ENCODE results near the gene MACROD2.
A peak's percentile ranks its signal among the peaks of the same experiment; 100 is the strongest.
"Not testable (repeated sequence)": the region's sequence is repeated elsewhere in the genome, so short reads cannot be mapped to it uniquely, and the experiment has no call there.

The MACROD2 gene

GRCh38 chr20:15512916-15513315 is 1517.6 kb downstream of the MACROD2 start:
- no peak for DNase-seq

GRCh38 chr20:15515691-15516090 is 1520.4 kb downstream of the MACROD2 start:
- DNase-seq, result no peak

- no peak for DNase-seq
Observed at GRCh38 chr20:15520930-15521524, 1525.7 kb downstream of the MACROD2 start.

DNA sequence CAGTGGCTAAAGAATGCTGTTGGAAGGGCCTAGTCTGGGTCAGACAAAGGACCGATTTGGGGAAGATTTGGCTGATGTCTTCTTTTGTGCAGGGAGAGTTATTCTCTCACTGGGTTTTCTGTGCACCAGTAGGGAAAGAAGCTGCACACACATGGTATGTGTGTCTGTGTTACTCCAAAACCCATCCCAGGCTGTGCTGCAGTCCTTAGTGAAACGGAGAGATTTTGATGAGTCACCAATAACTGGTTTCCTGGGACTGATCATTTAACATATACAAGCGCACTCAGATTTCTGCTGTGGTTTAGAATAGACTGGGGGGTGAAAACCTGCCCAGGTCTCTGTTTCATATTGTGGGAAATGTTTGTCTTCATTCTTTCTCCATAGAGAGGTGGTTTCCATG is 1528.1 kb downstream of the MACROD2 start:
- no peak for DNase-seq

DNA sequence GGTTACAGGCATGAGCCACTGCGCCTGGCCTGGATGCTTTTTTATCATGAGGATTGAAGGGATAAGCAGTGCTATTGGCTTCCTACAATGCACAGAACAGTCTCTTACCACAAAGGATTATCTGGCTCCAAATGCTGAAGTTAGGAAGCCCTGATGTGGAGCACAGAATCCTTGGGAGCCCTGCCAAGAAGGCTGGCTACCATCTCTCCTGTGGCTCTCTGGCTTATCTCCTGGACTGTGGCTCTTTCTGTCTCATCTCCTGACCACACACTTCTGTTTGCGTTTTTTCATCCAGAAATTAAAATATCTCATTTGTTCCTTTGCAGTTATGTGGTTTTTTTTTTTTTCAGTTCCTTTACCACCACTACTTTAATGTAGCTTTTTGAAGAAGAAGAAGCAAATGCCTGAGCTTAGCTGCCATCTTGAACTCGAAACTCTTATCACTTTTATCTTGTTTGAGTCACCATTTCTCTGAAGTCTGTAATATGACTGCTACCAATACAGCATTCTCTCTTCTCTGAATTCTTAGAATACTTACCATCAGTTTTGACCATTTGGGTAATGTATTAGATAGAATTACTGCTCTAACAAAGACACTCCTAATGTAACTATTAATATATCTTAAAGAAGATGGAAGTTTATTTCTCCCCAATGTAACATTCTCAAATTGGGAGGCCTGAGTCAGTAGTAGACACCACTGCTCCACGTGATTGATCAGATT is 1533.2 kb downstream of the MACROD2 start:
- no peak for DNase-seq

GRCh38 chr20:15535863-15536262 is 1540.5 kb downstream of the MACROD2 start:
- DNase-seq, result no peak

DNA sequence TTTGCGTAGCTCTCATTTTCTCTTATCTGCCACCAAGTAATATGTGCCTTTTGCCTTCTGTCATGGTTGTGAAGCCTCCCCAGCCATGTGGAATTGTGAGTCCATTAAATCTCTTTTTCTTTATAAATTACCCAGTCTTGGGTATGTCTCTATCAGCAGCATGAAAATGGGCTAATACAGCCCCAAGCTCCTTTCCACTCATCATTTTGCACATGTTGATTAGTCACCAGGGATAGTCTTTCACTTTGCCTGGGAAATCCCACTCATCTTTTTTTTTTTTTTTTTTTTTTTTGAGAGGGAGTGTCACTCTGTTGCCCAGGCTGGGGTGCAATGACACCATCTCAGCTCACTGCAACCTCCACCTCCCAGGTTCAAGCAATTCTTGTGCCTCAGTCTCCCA is 1541.9 kb downstream of the MACROD2 start:
- DNase-seq, result not testable (repeated sequence)

- no peak for DNase-seq
Observed at GRCh38 chr20:15542655-15543054, 1547.3 kb downstream of the MACROD2 start.

- no peak for DNase-seq
Observed at GRCh38 chr20:15544742-15545141, 1549.4 kb downstream of the MACROD2 start.

GRCh38 chr20:15546525-15547023 is 1551.3 kb downstream of the MACROD2 start:
- DNase-seq, result no peak

DNA sequence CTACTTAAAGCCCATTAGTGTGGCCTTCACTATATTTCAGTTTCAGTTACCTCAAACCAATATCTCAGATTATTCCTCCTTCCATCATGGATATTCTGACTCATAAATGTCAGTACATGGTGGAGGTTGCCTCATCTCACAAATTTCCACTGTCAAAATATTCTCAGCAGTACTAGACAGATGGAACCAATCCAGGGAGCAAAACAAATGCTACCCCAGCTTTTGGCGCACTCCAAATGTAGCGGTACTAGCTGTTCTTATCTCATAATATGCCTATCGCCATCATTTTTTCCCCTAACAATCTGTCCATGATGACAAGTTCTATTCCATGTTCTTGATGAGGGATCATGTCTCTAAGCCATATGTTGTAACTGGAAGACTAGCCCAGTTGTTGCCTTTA is 1551.8 kb downstream of the MACROD2 start:
- no peak for DNase-seq

DNA sequence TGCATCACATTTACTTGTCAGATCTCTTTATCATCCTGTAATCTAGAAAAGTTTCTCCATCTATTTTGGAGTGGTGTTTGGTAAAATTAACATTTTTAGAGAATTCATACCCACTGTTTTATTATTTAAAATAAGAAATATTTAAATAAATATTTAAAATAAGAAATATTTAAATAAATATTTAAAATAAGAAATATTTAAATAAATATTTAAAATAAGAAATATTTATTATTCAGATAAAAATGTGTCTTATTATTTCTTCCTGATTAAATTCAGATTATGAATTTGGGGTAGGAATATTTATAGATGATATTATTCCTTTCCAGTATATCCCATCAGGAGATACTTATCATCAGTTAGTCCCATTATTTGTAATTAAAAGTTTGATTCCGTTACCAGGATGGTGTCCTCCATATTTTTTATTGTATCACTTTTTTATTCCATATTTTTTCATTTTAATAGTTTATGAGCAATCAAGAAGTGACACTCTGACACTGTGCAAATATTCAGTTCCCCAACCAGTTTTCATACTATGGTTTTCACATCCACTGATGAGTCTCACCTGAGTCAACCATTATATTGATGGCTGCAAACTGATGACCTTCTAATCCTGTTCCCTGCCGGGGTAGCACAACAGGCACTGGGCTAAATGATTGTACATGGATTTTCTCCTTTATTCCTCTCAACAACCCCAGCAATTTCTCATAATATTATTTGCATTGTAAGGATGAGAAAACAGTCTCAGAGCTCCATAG is 1555.0 kb downstream of the MACROD2 start:
- DNase-seq, result no peak

DNA sequence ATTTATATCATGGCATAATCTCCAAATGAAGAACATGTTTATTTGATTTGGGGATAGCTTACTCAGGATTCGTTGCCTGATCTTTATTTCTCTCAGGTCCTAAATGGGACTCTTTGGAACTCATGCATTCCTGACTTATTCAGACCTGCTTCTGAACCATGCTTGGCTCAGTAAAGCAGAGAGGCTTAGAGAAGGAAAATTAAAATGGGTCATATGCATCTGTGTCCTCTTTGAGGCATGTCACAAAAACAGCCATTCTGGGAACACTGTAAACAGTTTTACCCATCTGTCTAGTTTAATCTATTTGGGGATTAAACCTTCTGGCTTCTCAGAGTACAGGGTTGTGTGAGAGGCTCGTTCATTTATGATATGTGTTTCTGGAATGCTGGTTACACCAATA is 1560.6 kb downstream of the MACROD2 start:
- DNase-seq, result no peak

DNA sequence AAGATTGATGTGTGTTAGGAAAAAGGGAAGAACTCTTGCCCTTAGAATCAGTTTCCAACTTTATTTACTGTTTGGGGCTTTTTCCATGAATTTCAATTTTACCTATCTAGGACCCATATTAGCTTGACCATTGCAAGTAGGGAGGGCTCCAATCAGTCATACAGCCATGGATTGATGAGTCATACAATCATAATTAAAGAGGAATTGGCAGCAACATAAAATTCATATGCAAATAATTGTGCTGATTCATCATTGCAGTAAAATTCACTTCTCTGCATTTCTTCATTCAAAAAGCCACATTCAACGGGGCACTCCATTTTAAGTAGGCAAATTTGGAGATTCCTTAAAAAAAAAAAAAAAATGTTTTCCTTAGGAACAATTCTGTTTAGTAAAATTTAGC is 1561.6 kb downstream of the MACROD2 start:
- no peak for DNase-seq

GRCh38 chr20:15561070-15561569 is 1565.8 kb downstream of the MACROD2 start:
- DNase-seq, result peak in 1 of 2 donors; percentile 25

DNA sequence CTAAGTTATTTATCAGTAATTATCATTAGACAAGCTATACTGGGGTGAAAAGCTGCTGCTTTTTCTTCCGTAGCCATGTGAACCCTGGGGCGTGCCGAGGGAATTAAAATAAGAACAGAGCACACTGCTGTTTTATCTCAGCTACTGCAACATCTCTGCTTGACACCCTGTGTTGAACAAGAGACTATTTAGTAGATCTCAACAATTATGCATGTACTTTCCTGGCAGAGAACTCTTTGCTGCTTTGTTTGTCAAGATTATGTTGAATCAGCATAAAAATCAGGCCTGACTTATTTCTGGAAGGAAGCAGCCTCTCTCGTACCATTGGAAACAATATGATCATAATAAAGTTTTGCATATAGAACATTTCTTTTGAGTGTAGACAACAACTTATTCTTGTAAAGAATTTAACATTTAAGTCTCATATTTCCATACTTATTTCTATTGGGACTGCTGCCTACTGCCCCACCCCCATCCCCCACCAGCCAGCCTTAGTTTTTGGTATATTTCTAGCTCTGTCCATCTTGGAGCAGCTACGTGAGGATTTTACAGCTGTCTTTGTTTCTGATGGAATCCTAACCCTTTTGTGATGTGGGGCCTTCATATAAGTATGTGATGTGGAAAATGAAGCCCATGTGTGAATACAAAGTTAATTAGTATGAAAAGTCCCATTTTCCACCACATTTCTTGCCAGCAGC is 1566.5 kb downstream of the MACROD2 start:
- DNase-seq, result peak; percentile 11 to 79

- no peak for DNase-seq
Observed at GRCh38 chr20:15563836-15564235, 1568.5 kb downstream of the MACROD2 start.

DNA sequence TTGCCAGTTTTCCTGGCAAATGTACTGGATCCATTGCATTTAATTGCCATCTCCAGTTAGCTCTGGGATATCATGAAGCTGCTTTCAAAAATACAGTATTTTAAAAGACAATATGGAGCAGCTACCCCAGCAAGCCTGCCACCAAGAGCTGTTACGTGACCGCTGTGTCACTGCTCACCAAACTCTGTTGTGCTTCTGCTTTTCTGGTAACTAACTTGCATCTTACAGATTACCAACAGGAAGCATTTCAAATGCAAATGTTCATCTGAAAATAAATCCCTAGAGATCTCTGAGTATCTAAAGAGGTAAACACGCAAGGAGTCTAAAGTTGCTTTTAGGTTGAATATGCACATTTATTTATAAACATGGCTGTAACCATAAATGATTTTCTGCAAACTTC is 1569.7 kb downstream of the MACROD2 start:
- DNase-seq, result no peak

DNA sequence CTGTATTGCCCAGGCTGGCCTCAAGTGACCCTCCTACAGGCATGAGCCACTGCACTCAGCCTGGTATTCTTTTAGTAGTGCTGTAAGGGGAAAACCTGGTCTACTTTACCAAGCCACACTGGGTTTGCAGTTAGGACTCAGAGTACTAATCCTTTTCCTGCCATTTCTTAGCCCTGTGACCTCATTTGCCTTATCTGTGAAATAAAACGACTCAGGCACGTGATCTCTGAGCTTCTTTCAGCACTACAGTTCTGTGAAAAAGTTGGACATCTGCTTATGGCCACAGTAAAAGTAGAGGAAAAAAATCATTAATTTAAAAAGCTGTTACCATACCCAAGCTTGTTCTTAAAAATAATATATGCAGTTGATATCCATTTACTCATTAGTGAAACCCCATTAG is 1570.5 kb downstream of the MACROD2 start:
- DNase-seq, result no peak

DNA sequence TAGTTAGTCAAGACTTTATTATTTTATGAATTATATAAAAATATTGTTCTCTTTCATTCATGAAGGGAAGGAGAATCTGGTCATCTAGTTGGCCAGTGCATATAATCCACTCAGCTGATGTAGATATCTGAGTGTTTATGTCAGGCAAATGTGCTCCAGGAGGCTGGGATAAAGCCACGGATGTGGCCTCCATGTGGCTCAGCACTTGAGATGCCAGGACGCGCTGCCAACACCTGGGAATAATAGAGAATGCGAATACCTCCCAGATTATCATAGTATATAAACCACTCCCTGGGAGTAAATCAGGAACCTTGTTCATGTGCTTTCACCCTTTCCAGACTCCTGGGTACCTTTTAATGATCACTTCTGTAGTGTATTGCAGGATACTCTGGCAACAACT is 1571.9 kb downstream of the MACROD2 start:
- DNase-seq, result no peak

- DNase-seq, result no peak
Observed at GRCh38 chr20:15570156-15570555, 1574.8 kb downstream of the MACROD2 start.

DNA sequence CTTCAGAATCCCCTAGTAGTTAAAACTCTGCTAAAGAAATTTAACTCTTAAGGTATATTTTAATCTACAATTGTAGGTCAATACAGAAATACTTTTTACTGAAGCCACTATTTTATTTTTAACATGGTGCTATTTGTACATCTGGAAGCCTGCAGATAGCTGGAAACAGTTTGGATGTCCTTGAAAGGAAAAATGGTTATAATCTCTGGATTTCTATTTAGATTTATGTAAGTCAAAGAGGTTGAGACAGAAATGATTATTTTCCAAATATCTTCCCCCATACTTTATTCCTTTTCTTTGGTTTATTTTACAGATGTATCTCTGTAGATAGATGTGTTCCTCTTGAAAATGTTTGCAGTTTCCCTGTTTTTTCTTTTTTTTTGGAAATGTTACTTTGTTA is 1575.7 kb downstream of the MACROD2 start:
- no peak for DNase-seq

DNA sequence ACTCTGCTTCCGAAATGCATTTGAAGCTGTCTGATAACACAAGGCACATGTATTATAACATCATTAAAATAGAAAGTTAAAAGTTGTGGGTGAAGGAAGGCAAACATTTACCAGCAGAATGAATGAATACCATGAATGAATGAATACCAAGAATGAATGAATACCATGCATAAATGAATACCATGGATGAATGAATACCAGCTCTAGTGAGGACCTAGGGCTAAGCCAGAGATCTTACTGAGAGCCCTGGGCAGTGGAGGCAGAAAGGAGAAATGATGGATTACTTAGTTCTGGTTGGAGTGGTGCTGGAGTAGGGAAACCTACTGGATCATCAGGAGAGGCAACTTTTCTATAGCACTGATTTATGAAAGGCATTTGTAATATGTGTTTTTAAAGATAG is 1579.9 kb downstream of the MACROD2 start:
- no peak for DNase-seq

All from hippocampal formation (tissue), 2 donors.